ENCODE data around the gene LIN7A. TPM values are rescaled to one million over a fixed set of nuclear protein-coding genes. Genes with fewer than 3 reads are reported as not detected.

The LIN7A gene
- total RNA-seq, 1 donor from 2014 or later: 2.6 TPM

- DNase-seq (ENCODE audit: extremely low read depth, low read depth, low spot score): no peak
Measured at GRCh38 chr12:80766210-80766609, 171.5 kb downstream of the LIN7A start.

GRCh38 chr12:80763874-80764273 is 173.9 kb downstream of the LIN7A start:
- peak; percentile 44 for DNase-seq (ENCODE audit: extremely low read depth, low read depth, low spot score)

GRCh38 chr12:80761838-80762237 is 175.9 kb downstream of the LIN7A start:
- DNase-seq (ENCODE audit: extremely low read depth, low read depth, low spot score): no peak

- no peak for DNase-seq (ENCODE audit: extremely low read depth, low read depth, low spot score)
Measured at GRCh38 chr12:80756875-80757274, 180.9 kb downstream of the LIN7A start.

- DNase-seq (ENCODE audit: extremely low read depth, low read depth, low spot score): no peak
Measured at GRCh38 chr12:80754274-80754673, 183.5 kb downstream of the LIN7A start.

- no peak for DNase-seq (ENCODE audit: extremely low read depth, low read depth, low spot score)
Measured at GRCh38 chr12:80752464-80752863, 185.3 kb downstream of the LIN7A start.

- no peak for DNase-seq (ENCODE audit: extremely low read depth, low read depth, low spot score)
Measured at GRCh38 chr12:80749456-80749855, 188.3 kb downstream of the LIN7A start.

- DNase-seq (ENCODE audit: extremely low read depth, low read depth, low spot score): no peak
Measured at GRCh38 chr12:80747800-80748199, 189.9 kb downstream of the LIN7A start.

- no peak for DNase-seq (ENCODE audit: extremely low read depth, low read depth, low spot score)
Measured at GRCh38 chr12:80745851-80746505, 191.8 kb downstream of the LIN7A start.

Other genes with a start within 250 kb of the LIN7A start
- gene MYF6, start 230.3 kb downstream of the LIN7A start, total RNA-seq: not detected in 2 replicates
- not detected in 2 replicates for gene MYF5, start 221.0 kb downstream of the LIN7A start, total RNA-seq
- 0.10 and 7.7 TPM in 2 replicates for gene ACSS3, start 140.1 kb upstream of the LIN7A start, total RNA-seq